NCI-H1694 treated with DMSO at 0.1 percent for 48 hours (cell line): ENCODE measurements around the gene ATP5F1C.

ENCODE experiments used
- DNase-seq: peaks from one replicate; lab custom pipeline; 2025; lab: John Stamatoyannopoulos, UW

ATP5F1C gene

GRCh38 chr10:7853226-7853842, 65.4 kb downstream of the ATP5F1C start:
- no peak for DNase-seq

- DNase-seq: no peak
Observed at GRCh38 chr10:7853890-7854289, 65.9 kb downstream of the ATP5F1C start.

GRCh38 chr10:7855205-7855604, 67.2 kb downstream of the ATP5F1C start:
- DNase-seq: no peak

GRCh38 chr10:7856678-7857077, 68.7 kb downstream of the ATP5F1C start:
- DNase-seq: no peak

GRCh38 chr10:7857262-7857661, 69.3 kb downstream of the ATP5F1C start:
- DNase-seq: no peak
